Ovary (tissue), 3 donors: Measurements from ENCODE around the gene TEDC2.

Experiments used
- POLR2A ChIP-seq: fragments of 450-650 bp; IDR thresholded peaks from one replicate; pipeline ENCODE4 v1.6.1; 2017; ENCODE audit warnings: antibody characterized with exemption, mild to moderate bottlenecking, moderate library complexity
- TF ChIP-seq, protein P1 (sequence below), 3 donors: fragments of 450-650 bp in 2 of 3; fragments of 200-600 bp in 1 of 3; IDR thresholded peaks; one replicate each; pipeline versions ENCODE4 v1.5.1 to v1.8.0; 2016 to 2022; ENCODE audit warnings: antibody characterized with exemption in 3 of 3, mild to moderate bottlenecking in 1 of 3
- donor health status: DM: no; HTN: no; CAD: no.

DNA sequence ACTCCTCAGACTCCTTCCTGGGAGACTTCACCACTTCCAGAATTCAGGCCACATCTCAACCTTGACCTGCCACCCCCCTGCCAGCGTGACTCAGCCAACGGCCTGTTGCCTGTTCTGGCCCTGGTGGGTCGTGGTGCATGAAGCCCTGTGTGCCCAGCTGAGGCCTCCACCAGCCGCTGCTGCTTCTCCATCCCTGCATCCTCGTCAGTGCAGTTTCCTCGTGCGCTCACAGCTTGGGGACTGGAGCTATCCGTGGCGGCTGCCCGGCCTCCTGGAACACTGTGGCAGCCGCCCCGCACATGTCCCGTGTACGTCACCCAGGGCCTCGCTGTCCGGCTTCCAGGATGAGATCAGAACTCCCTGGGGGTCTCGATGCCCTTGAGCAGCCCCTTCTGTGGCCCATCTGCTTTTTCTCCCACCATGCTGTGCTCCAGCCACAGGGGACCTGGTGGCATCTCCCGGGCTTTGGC is 8.0 kb upstream of the TEDC2 start:
- TF ChIP-seq, protein P1, sequence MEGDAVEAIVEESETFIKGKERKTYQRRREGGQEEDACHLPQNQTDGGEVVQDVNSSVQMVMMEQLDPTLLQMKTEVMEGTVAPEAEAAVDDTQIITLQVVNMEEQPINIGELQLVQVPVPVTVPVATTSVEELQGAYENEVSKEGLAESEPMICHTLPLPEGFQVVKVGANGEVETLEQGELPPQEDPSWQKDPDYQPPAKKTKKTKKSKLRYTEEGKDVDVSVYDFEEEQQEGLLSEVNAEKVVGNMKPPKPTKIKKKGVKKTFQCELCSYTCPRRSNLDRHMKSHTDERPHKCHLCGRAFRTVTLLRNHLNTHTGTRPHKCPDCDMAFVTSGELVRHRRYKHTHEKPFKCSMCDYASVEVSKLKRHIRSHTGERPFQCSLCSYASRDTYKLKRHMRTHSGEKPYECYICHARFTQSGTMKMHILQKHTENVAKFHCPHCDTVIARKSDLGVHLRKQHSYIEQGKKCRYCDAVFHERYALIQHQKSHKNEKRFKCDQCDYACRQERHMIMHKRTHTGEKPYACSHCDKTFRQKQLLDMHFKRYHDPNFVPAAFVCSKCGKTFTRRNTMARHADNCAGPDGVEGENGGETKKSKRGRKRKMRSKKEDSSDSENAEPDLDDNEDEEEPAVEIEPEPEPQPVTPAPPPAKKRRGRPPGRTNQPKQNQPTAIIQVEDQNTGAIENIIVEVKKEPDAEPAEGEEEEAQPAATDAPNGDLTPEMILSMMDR (IDR thresholded peaks at IDR 0.05), result no peak
- no peak for TF ChIP-seq POLR2A
